ENCODE data around the gene UBAC2.

Gene UBAC2

DNA sequence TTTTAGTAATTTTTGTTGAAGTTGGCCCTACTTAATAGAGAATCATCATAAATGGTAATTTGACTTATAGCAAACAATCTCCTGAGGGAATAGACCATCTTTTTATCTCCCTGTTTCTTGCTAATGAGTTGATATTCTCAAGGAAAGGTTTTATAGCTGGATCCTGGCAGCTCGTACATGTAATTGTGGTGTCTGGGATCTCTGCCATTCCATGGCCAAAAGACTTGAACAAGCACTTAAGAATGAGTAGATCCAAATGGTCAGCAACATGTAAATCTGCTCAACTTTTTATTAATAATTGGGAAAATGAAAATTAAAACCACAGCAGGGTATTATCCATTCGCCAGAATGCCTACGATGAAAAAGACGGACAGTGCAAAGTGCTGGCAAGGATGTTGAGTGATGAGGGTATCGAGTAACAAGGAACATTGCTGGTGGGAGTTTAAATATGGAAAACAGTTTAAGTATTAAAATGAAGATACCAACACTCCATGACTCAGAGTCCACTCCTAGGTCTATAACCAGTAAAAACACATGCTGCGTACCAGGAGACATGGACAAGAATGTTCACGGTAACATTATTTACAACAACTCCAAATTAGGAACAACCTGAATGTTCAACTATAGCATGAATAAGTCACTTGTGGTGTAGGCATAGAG lies 62.6 kb downstream of the UBAC2 start:
- TF ChIP-seq ZNF565 (CRISPR knock-in tag; conservative IDR thresholded peaks at IDR 0.05; ENCODE audit: low read depth): no peak
- ATAC-seq: no peak

DNA sequence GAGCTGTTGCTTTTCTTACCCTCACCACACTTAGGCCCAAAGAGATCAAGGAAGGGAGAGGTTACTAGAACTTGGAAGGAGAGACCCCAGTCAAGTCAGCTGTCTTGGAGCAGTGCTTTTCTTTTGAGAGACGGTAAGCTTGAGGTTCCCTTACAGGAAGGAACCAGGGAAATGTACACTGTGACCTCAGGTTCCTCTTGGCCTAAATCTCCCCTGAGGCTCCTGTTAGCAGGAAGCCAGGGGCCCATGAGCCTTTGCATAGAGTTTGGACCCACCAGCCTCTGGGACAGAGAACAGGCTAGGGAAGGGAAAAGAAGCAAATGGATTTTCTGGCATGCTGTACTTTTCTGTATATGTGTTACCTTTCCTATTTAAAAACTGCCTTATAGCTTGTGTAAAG lies 63.4 kb downstream of the UBAC2 start:
- ATAC-seq: no peak
- TF ChIP-seq ZC3H10 (CRISPR knock-in tag; IDR thresholded peaks at IDR 0.05) (no peak), SNAI2 (CRISPR knock-in tag; IDR thresholded peaks at IDR 0.05) (no peak), ZNF70 (CRISPR knock-in tag; IDR thresholded peaks at IDR 0.05) (no peak), ZFP30 (CRISPR knock-in tag; IDR thresholded peaks at IDR 0.05) (no peak), PPARA (CRISPR knock-in tag; IDR thresholded peaks at IDR 0.05; ENCODE audit: borderline replicate concordance) (no peak), ZNF8 (CRISPR knock-in tag; IDR thresholded peaks at IDR 0.05) (no peak), ISL1 (CRISPR knock-in tag; IDR thresholded peaks at IDR 0.05) (no peak)

DNA sequence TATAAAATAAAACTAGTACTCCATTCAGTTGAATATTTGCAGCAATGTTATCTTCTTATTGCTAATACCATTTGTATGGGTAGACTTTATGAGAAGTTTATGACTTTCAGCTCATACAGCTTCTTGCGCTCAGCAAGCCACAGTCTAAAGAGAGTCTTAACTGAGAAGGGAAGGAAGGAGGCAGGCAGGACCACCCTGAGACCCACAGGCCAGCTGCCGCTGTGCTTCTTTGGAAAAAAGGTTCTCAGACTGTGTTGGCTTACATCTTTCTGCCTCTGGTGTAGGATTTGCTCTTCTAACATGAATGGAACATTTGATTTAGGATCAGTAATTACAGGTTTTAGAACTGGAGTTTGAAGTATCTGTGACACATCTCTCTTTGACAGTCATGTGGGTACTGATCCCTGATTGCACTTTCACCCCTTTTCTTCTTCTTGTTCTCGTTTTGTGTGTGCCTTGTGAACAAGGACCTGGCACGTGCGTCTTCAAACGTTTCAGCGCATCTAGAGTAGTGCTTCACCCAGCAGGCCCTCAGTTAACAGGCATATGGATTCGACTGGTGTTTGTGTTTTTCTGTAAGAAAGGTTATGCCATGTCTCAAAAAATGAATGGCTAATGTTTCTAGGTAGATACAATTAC lies 64.6 kb downstream of the UBAC2 start:
- ATAC-seq: no peak
- no peak for TF ChIP-seq ARNTL (CRISPR knock-in tag; IDR thresholded peaks at IDR 0.05; ENCODE audit: borderline replicate concordance, low read depth)

DNA sequence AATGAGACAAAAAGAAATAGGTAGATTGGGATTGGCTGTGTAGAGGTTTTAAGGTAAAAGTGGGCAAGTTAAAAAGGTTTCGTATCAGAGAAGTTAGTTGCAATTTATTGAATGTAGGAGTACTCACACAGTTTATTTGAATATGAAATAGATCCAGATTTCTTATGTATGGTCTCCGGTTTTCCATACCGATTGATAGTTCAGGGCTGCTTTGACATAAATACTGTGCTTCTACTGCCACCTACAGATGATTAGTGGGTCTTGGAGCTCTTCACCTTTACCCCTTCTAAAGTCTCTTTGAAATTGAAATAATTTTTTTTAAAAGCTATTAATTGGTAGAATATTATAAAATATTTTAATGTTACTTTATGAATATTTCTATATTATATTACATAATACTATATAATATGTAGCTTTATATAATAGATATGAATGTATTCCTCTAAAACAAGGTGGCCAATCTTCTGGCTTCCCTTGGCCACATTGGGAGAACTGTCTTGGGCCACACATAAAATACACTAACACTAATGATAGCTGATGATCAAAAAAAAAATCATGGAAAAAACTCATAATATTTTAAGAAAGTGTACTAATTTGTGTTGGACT lies 65.3 kb downstream of the UBAC2 start:
- TF ChIP-seq BACH2 (CRISPR knock-in tag; IDR thresholded peaks at IDR 0.05; ENCODE audit: borderline replicate concordance) (no peak), CSDC2 (CRISPR knock-in tag; IDR thresholded peaks at IDR 0.05) (no peak), ARNTL (CRISPR knock-in tag; IDR thresholded peaks at IDR 0.05; ENCODE audit: borderline replicate concordance, low read depth) (no peak), TCF4 (CRISPR knock-in tag; IDR thresholded peaks at IDR 0.05; ENCODE audit: borderline replicate concordance) (no peak), RARB (CRISPR knock-in tag; IDR thresholded peaks at IDR 0.05) (no peak), ZNF565 (CRISPR knock-in tag; conservative IDR thresholded peaks at IDR 0.05; ENCODE audit: low read depth) (no peak)
- TF ChIP-seq, protein P1, sequence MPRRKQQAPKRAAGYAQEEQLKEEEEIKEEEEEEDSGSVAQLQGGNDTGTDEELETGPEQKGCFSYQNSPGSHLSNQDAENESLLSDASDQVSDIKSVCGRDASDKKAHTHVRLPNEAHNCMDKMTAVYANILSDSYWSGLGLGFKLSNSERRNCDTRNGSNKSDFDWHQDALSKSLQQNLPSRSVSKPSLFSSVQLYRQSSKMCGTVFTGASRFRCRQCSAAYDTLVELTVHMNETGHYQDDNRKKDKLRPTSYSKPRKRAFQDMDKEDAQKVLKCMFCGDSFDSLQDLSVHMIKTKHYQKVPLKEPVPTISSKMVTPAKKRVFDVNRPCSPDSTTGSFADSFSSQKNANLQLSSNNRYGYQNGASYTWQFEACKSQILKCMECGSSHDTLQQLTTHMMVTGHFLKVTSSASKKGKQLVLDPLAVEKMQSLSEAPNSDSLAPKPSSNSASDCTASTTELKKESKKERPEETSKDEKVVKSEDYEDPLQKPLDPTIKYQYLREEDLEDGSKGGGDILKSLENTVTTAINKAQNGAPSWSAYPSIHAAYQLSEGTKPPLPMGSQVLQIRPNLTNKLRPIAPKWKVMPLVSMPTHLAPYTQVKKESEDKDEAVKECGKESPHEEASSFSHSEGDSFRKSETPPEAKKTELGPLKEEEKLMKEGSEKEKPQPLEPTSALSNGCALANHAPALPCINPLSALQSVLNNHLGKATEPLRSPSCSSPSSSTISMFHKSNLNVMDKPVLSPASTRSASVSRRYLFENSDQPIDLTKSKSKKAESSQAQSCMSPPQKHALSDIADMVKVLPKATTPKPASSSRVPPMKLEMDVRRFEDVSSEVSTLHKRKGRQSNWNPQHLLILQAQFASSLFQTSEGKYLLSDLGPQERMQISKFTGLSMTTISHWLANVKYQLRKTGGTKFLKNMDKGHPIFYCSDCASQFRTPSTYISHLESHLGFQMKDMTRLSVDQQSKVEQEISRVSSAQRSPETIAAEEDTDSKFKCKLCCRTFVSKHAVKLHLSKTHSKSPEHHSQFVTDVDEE (CRISPR knock-in tag; IDR thresholded peaks at IDR 0.05): no peak
- TF ChIP-seq, protein P2, sequence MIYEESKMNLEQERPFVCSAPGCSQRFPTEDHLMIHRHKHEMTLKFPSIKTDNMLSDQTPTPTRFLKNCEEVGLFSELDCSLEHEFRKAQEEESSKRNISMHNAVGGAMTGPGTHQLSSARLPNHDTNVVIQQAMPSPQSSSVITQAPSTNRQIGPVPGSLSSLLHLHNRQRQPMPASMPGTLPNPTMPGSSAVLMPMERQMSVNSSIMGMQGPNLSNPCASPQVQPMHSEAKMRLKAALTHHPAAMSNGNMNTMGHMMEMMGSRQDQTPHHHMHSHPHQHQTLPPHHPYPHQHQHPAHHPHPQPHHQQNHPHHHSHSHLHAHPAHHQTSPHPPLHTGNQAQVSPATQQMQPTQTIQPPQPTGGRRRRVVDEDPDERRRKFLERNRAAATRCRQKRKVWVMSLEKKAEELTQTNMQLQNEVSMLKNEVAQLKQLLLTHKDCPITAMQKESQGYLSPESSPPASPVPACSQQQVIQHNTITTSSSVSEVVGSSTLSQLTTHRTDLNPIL (CRISPR knock-in tag; IDR thresholded peaks at IDR 0.05; ENCODE audit: low read depth): no peak
- peak; percentile 84 for ATAC-seq

DNA sequence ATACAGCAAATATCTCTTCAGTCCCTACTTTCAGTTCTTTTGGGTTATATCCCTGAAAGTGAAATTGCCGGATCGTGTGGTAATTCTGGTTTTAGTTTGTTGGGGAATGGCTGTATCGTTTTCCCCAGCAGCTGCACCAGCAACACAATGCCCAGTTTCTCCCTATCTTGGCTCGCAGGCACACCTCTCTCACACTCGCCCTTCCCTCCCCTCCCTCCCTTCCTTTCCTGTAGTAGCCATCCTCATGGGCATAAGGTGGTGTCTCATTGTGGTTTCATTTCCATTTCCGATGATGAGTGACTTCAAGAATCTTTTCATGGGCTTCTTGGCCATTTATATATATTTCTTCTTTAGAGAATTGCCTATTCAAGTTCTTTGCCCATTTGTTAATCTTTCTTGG lies 66.2 kb downstream of the UBAC2 start:
- TF ChIP-seq BACH2 (CRISPR knock-in tag; IDR thresholded peaks at IDR 0.05; ENCODE audit: borderline replicate concordance) (no peak), OSR1 (CRISPR knock-in tag; IDR thresholded peaks at IDR 0.05) (no peak)
- ATAC-seq: no peak

DNA sequence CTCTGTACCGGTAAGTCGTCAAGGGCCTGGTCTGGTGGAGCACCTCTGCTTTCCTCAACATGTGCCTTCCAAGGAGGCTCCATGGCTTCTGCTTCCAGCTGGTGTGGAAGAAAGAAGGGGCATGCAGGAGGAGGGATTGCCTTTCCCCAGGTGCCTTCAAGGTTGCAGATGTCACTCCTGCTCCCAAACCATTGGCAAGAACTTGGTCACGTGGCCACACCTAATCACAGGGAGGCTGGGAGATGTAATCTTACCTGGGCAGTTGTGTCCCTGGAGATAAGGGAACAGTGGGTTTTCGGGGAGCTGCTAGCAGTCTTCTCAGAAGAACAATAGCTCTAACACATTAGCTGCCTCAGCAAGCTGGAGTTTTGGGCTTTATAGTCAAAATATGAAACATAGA lies 67.3 kb downstream of the UBAC2 start:
- TF ChIP-seq GLIS3 (CRISPR knock-in tag; IDR thresholded peaks at IDR 0.05): no peak
- TF ChIP-seq RARB (CRISPR knock-in tag; IDR thresholded peaks at IDR 0.05): no peak
- TF ChIP-seq, protein P3, sequence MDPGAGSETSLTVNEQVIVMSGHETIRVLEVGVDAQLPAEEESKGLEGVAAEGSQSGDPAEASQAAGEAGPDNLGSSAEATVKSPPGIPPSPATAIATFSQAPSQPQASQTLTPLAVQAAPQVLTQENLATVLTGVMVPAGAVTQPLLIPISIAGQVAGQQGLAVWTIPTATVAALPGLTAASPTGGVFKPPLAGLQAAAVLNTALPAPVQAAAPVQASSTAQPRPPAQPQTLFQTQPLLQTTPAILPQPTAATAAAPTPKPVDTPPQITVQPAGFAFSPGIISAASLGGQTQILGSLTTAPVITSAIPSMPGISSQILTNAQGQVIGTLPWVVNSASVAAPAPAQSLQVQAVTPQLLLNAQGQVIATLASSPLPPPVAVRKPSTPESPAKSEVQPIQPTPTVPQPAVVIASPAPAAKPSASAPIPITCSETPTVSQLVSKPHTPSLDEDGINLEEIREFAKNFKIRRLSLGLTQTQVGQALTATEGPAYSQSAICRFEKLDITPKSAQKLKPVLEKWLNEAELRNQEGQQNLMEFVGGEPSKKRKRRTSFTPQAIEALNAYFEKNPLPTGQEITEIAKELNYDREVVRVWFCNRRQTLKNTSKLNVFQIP (CRISPR knock-in tag; IDR thresholded peaks at IDR 0.05; ENCODE audit: borderline replicate concordance, low read depth): no peak
- TF ChIP-seq ZFP3 (CRISPR knock-in tag; IDR thresholded peaks at IDR 0.05): no peak
- TF ChIP-seq ZNF8 (CRISPR knock-in tag; IDR thresholded peaks at IDR 0.05): no peak
- no peak for TF ChIP-seq BACH2 (CRISPR knock-in tag; IDR thresholded peaks at IDR 0.05; ENCODE audit: borderline replicate concordance)
- TF ChIP-seq, protein P4, sequence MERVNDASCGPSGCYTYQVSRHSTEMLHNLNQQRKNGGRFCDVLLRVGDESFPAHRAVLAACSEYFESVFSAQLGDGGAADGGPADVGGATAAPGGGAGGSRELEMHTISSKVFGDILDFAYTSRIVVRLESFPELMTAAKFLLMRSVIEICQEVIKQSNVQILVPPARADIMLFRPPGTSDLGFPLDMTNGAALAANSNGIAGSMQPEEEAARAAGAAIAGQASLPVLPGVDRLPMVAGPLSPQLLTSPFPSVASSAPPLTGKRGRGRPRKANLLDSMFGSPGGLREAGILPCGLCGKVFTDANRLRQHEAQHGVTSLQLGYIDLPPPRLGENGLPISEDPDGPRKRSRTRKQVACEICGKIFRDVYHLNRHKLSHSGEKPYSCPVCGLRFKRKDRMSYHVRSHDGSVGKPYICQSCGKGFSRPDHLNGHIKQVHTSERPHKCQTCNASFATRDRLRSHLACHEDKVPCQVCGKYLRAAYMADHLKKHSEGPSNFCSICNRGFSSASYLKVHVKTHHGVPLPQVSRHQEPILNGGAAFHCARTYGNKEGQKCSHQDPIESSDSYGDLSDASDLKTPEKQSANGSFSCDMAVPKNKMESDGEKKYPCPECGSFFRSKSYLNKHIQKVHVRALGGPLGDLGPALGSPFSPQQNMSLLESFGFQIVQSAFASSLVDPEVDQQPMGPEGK (CRISPR knock-in tag; IDR thresholded peaks at IDR 0.05; ENCODE audit: borderline replicate concordance): no peak
- TF ChIP-seq, protein P5, sequence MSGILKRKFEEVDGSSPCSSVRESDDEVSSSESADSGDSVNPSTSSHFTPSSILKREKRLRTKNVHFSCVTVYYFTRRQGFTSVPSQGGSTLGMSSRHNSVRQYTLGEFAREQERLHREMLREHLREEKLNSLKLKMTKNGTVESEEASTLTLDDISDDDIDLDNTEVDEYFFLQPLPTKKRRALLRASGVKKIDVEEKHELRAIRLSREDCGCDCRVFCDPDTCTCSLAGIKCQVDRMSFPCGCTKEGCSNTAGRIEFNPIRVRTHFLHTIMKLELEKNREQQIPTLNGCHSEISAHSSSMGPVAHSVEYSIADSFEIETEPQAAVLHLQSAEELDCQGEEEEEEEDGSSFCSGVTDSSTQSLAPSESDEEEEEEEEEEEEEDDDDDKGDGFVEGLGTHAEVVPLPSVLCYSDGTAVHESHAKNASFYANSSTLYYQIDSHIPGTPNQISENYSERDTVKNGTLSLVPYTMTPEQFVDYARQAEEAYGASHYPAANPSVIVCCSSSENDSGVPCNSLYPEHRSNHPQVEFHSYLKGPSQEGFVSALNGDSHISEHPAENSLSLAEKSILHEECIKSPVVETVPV (CRISPR knock-in tag; IDR thresholded peaks at IDR 0.05): no peak
- TF ChIP-seq ZNF70 (CRISPR knock-in tag; IDR thresholded peaks at IDR 0.05): no peak
- no peak for TF ChIP-seq ISL1 (CRISPR knock-in tag; IDR thresholded peaks at IDR 0.05)
- ATAC-seq: no peak
